PC-3 (cell line): ENCODE results near the gene CACNG1.

Experiments
- CTCF ChIP-seq: fragments of 300-600 bp; sonication (generic); conservative IDR thresholded peaks from 2 replicates; pipeline ENCODE4 v1.5.1; 2017; ENCODE audit warnings: antibody characterized with exemption, low read depth, mild to moderate bottlenecking, low read length
- EZH2phosphoT487 ChIP-seq: fragments of 300-600 bp; sonication (generic); IDR thresholded peaks from 2 replicates; pipeline ENCODE4 v1.6.1; 2018; ENCODE audit warnings: mild to moderate bottlenecking, antibody characterized with exemption, low read length, borderline replicate concordance

DNA sequence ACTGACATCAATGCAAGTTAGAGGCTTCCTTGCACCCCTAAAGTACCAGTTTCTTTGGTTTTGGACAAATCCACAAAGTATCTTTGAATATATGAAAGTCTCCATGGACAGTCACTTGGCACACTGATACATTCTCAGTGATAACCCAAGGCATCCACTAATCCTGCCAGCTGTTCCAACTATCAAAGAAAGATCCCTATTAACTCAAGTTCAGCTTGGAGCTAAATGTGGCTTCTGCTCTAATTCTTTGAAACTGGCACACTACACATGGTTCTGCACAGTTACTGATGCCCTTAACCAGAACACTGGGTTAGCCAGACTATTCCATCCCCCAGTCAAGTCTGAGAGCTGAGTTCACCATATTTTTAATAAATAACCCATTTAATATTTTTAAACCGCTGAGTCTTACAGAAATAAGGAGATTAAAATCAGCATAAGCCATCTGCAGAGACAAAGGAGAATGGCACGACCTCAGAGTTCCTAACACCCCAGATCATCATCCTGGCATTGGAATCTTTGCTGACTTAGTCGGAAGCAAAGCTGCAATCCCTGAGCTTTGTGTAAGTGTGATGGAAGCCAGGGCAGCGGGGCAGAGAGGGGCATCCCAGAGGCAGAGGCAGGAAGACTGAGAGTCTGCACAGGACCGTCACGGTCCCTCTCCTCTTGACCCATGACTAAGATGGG is 6.3 kb downstream of the CACNG1 start:
- TF ChIP-seq EZH2phosphoT487 (no peak), CTCF (no peak)
